ENCODE results near the gene METTL24. TPM values are rescaled to one million over a fixed set of nuclear protein-coding genes. Genes with fewer than 3 reads are reported as not detected.
"Not testable (repeated sequence)": the region's sequence is repeated elsewhere in the genome, so short reads cannot be mapped to it uniquely, and the experiment has no call there.

METTL24 gene
- total RNA-seq, 1 experiment from 2014 or later: 0.61 TPM

DNA sequence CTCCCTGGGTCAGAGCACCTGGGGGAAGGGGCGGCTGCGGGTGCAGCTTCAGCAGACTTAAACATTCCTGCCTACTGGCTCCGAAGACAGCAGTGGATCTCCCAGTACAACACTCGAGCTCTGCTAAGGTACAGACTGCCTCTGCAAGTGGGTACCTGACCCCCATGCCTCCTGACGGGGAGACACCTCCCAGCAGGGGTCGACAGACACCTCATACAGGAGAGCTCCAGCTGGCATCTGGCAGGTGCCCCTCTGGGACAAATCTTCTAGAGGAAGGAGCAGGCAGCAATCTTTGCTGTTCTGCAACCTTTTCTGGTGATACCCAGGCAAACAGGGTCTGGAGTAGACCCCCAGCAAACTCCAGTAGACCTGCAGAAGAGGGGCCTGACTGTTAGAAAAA, 54.5 kb downstream of the METTL24 start:
- H3K36me3 Mint-ChIP-seq (ENCODE audit: insufficient read depth in 1 of 3, low read depth in 3 of 3); H3K23me2 ChIP-seq (ENCODE audit: insufficient read length, low read depth, low read length, poor library complexity, severe bottlenecking); DNase-seq; H3T11ph ChIP-seq (ENCODE audit: low read length); H3K4me2 ChIP-seq (ENCODE audit: insufficient read depth, insufficient read length, low read length); H2AK5ac ChIP-seq (ENCODE audit: insufficient read length, low read length); H3K4me1 Mint-ChIP-seq; H3K27me3 ChIP-seq (ENCODE audit: insufficient read depth, low read length); H2AFZ ChIP-seq (ENCODE audit: low read length); H2BK120ac ChIP-seq (ENCODE audit: low read depth, low read length, poor library complexity, severe bottlenecking); H3K18ac ChIP-seq (ENCODE audit: insufficient read length, low read depth, low read length); H4K8ac ChIP-seq (replicated peaks; ENCODE audit: insufficient read length, low read depth, low read length); H3K23ac ChIP-seq (ENCODE audit: insufficient read length, low read depth, low read length); H3K9ac ChIP-seq (ENCODE audit: extremely low read depth, insufficient read length, low read length); H3K27ac Mint-ChIP-seq; H4K5ac ChIP-seq (ENCODE audit: insufficient read length, low read depth, low read length); H3K4me3 Mint-ChIP-seq; H3K79me1 ChIP-seq (ENCODE audit: insufficient read depth, low read depth, low read length, poor library complexity, severe bottlenecking); H4K91ac ChIP-seq (ENCODE audit: insufficient read length, low read depth, low read length); H2BK12ac ChIP-seq (ENCODE audit: insufficient read length, low read depth, low read length); H3K9me3 Mint-ChIP-seq; H2BK15ac ChIP-seq (ENCODE audit: low read depth, low read length); H3K79me2 ChIP-seq (ENCODE audit: insufficient read depth, low read length); H3K4me1 ChIP-seq (ENCODE audit: insufficient read depth, low read length); H3K27ac ChIP-seq (ENCODE audit: insufficient read length, low read depth, low read length); H2BK5ac ChIP-seq (ENCODE audit: insufficient read length, low read length); H3K27me3 Mint-ChIP-seq (ENCODE audit: low read depth); H3K14ac ChIP-seq (ENCODE audit: insufficient read depth, low read length); H2BK20ac ChIP-seq (ENCODE audit: low read depth, low read length, poor library complexity, severe bottlenecking); H3K56ac ChIP-seq (ENCODE audit: insufficient read length, low read depth, low read length); H3K4ac ChIP-seq (ENCODE audit: low read depth, low read length); H3K9me3 ChIP-seq (ENCODE audit: control insufficient read depth, low read depth, low read length); H4K20me1 ChIP-seq (ENCODE audit: control insufficient read depth, insufficient read depth, insufficient read length): not testable (repeated sequence)
- WGBS (ENCODE audit: extremely low coverage, insufficient read length, low lambda C conversion rate): no CpG with 5 or more reads among the region's 6 CpGs

Data from H9 (cell line).